OCI-LY7 (cell line): ENCODE data around the gene LCN2. TPM values are rescaled to one million over a fixed set of nuclear protein-coding genes. Genes with fewer than 3 reads are reported as not detected.

Source experiments
- BruUV-seq: library from RNA; stranded (reverse); fragments of 400-500 nt; replicated peaks from 2 replicates; lab custom pipeline; 2021; lab: Mats Ljungman, UMichigan
- CTCF ChIA-PET: fragments of 300-600 bp; sonication (Branson Sonifier 250); formaldehyde crosslinking; loops from one replicate; lab custom pipeline; 2022; ENCODE audit warnings: antibody characterized with exemption; ENCODE audit not compliant: unreplicated experiment; lab: Charles Lee
- POLR2A ChIA-PET: fragments of 300-600 bp; sonication (Branson Sonifier 250); formaldehyde crosslinking; loops from one replicate; lab custom pipeline; 2022; ENCODE audit warnings: antibody characterized with exemption; lab: Charles Lee
- DNase-seq: peaks from one replicate; pipeline ENCODE4 v3.0.0-alpha.2; 2015; ENCODE audit warnings: low spot score
- H2AFZ ChIP-seq: fragments of 200-600 bp; sonication (generic), shearing (Covaris generic); 2 replicates; pipeline ENCODE4 v1.6.1; 2014; ENCODE audit warnings: mild to moderate bottlenecking, antibody characterized with exemption, low read length, moderate library complexity
- H3K27ac ChIP-seq: fragments of 200-600 bp; sonication (generic); 2 replicates; pipeline ENCODE4 v1.5.1; 2014; ENCODE audit warnings: mixed run types, low read depth, mild to moderate bottlenecking, moderate library complexity, low read length, inconsistent platforms; ENCODE audit not compliant: poor library complexity, severe bottlenecking
- H3K36me3 ChIP-seq: fragments of 200-600 bp; sonication (generic); 2 replicates; pipeline ENCODE4 v1.6.1; 2014; ENCODE audit warnings: mild to moderate bottlenecking, antibody characterized with exemption, low read length, moderate library complexity, mixed read lengths; ENCODE audit not compliant: insufficient read depth
- H3K4me1 ChIP-seq: fragments of 200-600 bp; sonication (generic); 2 replicates; pipeline ENCODE4 v1.5.1; 2014; ENCODE audit warnings: mild to moderate bottlenecking, low read length; ENCODE audit not compliant: insufficient read depth, poor library complexity, severe bottlenecking
- H3K4me2 ChIP-seq: fragments of 200-600 bp; sonication (generic); 2 replicates; pipeline ENCODE4 v1.6.1; 2014; ENCODE audit warnings: mild to moderate bottlenecking, low read length
- H3K4me3 ChIP-seq: fragments of 200-600 bp; sonication (generic); 2 replicates; pipeline ENCODE4 v1.5.1; 2014; ENCODE audit warnings: mild to moderate bottlenecking, low read depth, low read length; ENCODE audit not compliant: poor library complexity, severe bottlenecking
- H3K79me2 ChIP-seq: fragments of 200-600 bp; sonication (generic); 2 replicates; pipeline ENCODE4 v1.6.1; 2016; ENCODE audit warnings: low read depth, mild to moderate bottlenecking, low read length, moderate library complexity, mixed read lengths; ENCODE audit not compliant: insufficient read depth
- H3K9me2 ChIP-seq: fragments of 200-600 bp; sonication (generic); 2 replicates; pipeline ENCODE4 v1.6.1; 2016; ENCODE audit warnings: mild to moderate bottlenecking, low read length, mixed read lengths; ENCODE audit not compliant: insufficient read depth
- H3K9me3 ChIP-seq: fragments of 200-600 bp; sonication (generic); 2 replicates; pipeline ENCODE4 v1.6.1; 2014; ENCODE audit warnings: mild to moderate bottlenecking, mixed run types, low read length, mixed read lengths
- H4K20me1 ChIP-seq: fragments of 200-600 bp; sonication (generic); 2 replicates; pipeline ENCODE4 v1.6.1; 2014; ENCODE audit warnings: mild to moderate bottlenecking, antibody characterized with exemption, low read length, moderate library complexity, mixed read lengths; ENCODE audit not compliant: insufficient read depth
- CTCF ChIP-seq: fragments of 200-600 bp; sonication (generic); conservative IDR thresholded peaks from 2 replicates; pipeline ENCODE4 v1.5.1; 2014; ENCODE audit warnings: mild to moderate bottlenecking, antibody characterized with exemption, low read length, moderate library complexity, mixed read lengths
- EZH2phosphoT487 ChIP-seq: fragments of 200-600 bp; sonication (generic); IDR thresholded peaks from 2 replicates; pipeline ENCODE4 v1.6.1; 2018; ENCODE audit warnings: low read depth, borderline replicate concordance, mild to moderate bottlenecking, mixed run types, antibody characterized with exemption, low read length, moderate library complexity, mixed read lengths
- intact Hi-C: fragments of 100-400 bp; cut with micrococcal nuclease; formaldehyde crosslinking; loops from one replicate; pipeline ENCODE4 v1.10.0; 2022; ENCODE audit not compliant: unreplicated experiment
- total RNA-seq, 2 experiments: library from RNA; depleted of rRNA in 1 of 2; stranded (reverse); fragments of >200 nt in 1 of 2; shearing (Covaris generic) in 1 of 2; gene quantifications; 2 replicates each; pipeline ENCODE4 v1.2.3, GENCODE V29; 2014 to 2022

LCN2 gene
- total RNA-seq, 2 experiments from 2014 or later: not detected

DNA sequence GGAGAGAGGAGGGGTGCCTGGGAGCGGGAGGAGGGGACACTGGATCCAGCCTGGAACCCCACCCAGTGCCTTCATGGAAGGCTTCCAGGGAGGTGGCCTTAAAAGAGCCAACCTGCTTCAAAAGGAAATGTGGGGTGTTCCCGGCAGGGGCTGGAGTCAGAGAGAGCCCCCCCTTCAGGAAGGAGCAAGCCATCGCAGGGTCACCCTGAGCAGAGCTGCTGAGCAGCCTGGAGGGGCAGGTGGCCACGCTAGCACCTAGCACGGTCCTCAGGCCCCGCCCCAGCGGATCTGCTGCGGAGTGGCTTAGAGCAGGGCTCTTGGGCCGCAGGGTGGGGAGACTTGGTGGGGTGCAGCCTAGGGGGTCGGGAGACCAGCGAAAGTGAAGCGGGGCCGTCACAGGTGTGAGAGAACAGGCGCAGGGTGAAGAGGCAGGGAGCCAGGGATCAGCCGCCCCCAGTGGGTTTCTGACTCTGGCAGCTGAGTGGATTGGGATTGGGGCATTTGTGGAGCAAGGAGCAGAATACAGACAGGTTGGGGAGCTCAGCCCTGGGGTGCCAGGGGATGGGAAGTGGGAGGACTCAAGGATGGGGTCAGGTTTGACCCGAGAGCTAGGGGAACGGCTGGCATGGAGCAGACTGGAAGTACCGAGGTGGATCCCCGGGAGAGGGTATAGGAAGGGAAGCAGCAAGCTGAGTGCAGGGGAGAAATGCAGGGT, 1.5 kb downstream of the LCN2 start:
- Histone ChIP-seq H4K20me1 (no peaks in the 10 kb centered on the region), H2AFZ (no peak overlapping the region), H3K79me2 (no peaks in the 10 kb centered on the region), H3K9me3 (no peaks in the 10 kb centered on the region), H3K36me3 (no peaks in the 10 kb centered on the region), H3K4me3 (no peak overlapping the region), H3K4me2 (no peak overlapping the region), H3K4me1 (no peaks in the 10 kb centered on the region), H3K27ac (no peak overlapping the region), H3K9me2 (no peaks in the 10 kb centered on the region)
- TF ChIP-seq EZH2phosphoT487 (no peak), CTCF (peak; percentile 71)
- ChIA-PET CTCF (no interaction called here), POLR2A (no interaction called here)
- DNase-seq: peak; percentile 50
- BruUV-seq: no TSS peak
- intact Hi-C loops: no loop called here

DNA sequence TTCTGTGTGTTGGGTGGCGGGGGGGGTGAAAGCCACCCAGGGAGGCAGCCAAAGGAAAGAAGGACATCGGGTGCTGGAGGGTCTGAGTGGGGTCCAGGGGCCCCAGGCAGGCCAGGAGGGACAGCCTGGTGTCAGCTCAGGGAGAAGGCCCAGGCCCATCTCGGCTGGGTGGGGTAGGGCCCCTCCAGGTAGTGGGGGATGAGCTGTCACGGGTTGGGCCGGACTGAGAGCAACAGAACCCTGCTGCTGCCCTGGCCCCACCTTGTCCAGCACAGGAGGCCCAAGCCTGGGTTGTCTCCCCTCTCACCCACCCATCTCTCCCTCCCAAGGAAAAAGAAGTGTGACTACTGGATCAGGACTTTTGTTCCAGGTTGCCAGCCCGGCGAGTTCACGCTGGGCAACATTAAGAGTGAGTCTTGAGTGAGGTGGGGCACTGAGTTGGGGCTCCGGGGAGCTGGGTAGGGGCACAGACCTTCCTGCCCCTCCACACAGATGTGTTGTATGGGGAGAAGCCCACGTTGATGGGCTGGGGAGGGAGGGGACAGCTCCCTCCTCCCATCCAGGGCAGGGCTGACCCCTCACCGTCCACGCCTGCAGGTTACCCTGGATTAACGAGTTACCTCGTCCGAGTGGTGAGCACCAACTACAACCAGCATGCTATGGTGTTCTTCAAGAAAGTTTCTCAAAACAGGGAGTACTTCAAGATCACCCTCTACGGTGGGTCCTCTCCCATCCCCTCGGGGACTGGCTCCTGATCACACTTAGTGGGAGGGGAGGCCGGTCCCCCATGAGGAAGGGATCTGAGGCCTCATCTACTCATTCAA, 2.3 kb downstream of the LCN2 start:
- ChIA-PET POLR2A (no interaction called here), CTCF (no interaction called here)
- no peaks in the 10 kb centered on the region for H4K20me1 ChIP-seq
- H3K36me3 ChIP-seq: no peaks in the 10 kb centered on the region
- H2AFZ ChIP-seq: no peak overlapping the region
- H3K79me2 ChIP-seq: no peaks in the 10 kb centered on the region
- intact Hi-C loops: no loop called here
- H3K4me2 ChIP-seq: no peak overlapping the region
- no peak for TF ChIP-seq EZH2phosphoT487
- no peak for TF ChIP-seq CTCF
- no TSS peak for BruUV-seq
- no peak for DNase-seq
- H3K9me3 ChIP-seq: no peaks in the 10 kb centered on the region
- no peaks in the 10 kb centered on the region for H3K4me1 ChIP-seq
- H3K9me2 ChIP-seq: no peaks in the 10 kb centered on the region
- H3K27ac ChIP-seq: no peak overlapping the region
- H3K4me3 ChIP-seq: no peak overlapping the region
